ENCODE data around the gene HIRIP3. TPM values are rescaled to one million over a fixed set of nuclear protein-coding genes. Genes with fewer than 3 reads are reported as not detected.

The HIRIP3 gene
- total and polyA plus RNA-seq, 2 of the 4 experiments (the other 2 are of a cell fraction) = 5.0 to 10.5 TPM

GRCh38 chr16:29951625-29952365 is 43.6 kb downstream of the HIRIP3 start:
- Histone ChIP-seq H3K27ac (ENCODE audit: insufficient read depth, low read length) (no peak overlapping the region), H3K4me2 (ENCODE audit: low read depth, low read length) (no peak overlapping the region), H2BK15ac (ENCODE audit: low read depth, low read length) (no peak overlapping the region), H2BK120ac (ENCODE audit: low read depth, low read length) (no peak overlapping the region), H2AK9ac (replicated peaks; ENCODE audit: low read depth, low read length, poor library complexity) (no peak overlapping the region), H3K9ac (ENCODE audit: low read depth, low read length) (no peak overlapping the region), H3K56ac (ENCODE audit: extremely low read depth, insufficient read depth, low read length) (no peak overlapping the region), H3K36me3 (ENCODE audit: control insufficient read depth, insufficient read depth, low read length) (no peaks in the 10 kb centered on the region), H2AFZ (replicated peaks; ENCODE audit: low read length, poor library complexity) (peak overlapping the region; percentile 51), H3K9me3 (ENCODE audit: control insufficient read depth, insufficient read depth, low read length) (no peaks in the 10 kb centered on the region), H3K4me3 (ENCODE audit: insufficient read depth, low read depth, low read length) (no peak overlapping the region), H3K4me1 (ENCODE audit: control insufficient read depth, insufficient read depth, low read length) (no peaks in the 10 kb centered on the region), H3K4ac (ENCODE audit: low read depth, low read length) (no peak overlapping the region), H2BK20ac (ENCODE audit: low read depth, low read length) (no peak overlapping the region), H3K9me1 (ENCODE audit: insufficient read depth, low read length) (no peaks in the 10 kb centered on the region), H3K14ac (replicated peaks; ENCODE audit: low read depth, low read length) (no peak overlapping the region), H2BK5ac (ENCODE audit: low read depth, low read length, poor library complexity, severe bottlenecking) (no peak overlapping the region), H4K20me1 (ENCODE audit: insufficient read depth, low read length) (no peaks in the 10 kb centered on the region), H4K91ac (ENCODE audit: insufficient read depth, low read depth, low read length) (no peak overlapping the region), H2AK5ac (ENCODE audit: low read depth, low read length) (no peak overlapping the region), H3K79me1 (ENCODE audit: low read depth in 1 of 2, low read length in 2 of 2) (no peaks in the 10 kb centered on the region), H3K27me3 (ENCODE audit: control insufficient read depth, insufficient read depth, low read length) (no peaks in the 10 kb centered on the region), H3K23ac (ENCODE audit: low read depth, low read length) (no peak overlapping the region), H4K5ac (ENCODE audit: low read depth, low read length) (no peak overlapping the region), H3K18ac (ENCODE audit: low read depth, low read length) (no peak overlapping the region), H4K8ac (ENCODE audit: low read depth in 2 of 2, low read length in 2 of 2) (no peak overlapping the region)
- DNase-seq (no peak), ATAC-seq (ENCODE audit: low read depth) (no peak; the same call in 1 of the 2 replicates)
- 73% methylated on average over 7 of the region's 8 CpGs; no CpG with 5 or more reads in 1 of the 2 experiments for WGBS, 2 experiments (ENCODE audit: extremely low coverage in 2 of 2, insufficient read length in 1 of 2)
- TF ChIP-seq POLR2A (IDR thresholded peaks at IDR 0.05; ENCODE audit: low read depth, low read length) (no peak), CTCF (conservative IDR thresholded peaks at IDR 0.05; ENCODE audit: low read depth, low read length) (no peak), MAFK (IDR thresholded peaks at IDR 0.05; ENCODE audit: low read depth, low read length) (no peak), CEBPB (IDR thresholded peaks at IDR 0.05; ENCODE audit: low read depth, low read length) (no peak), ELK1 (IDR thresholded peaks at IDR 0.05; ENCODE audit: borderline replicate concordance, low read depth, low read length) (no peak), MAZ (IDR thresholded peaks at IDR 0.05; ENCODE audit: borderline replicate concordance, low read depth, low read length) (no peak), RAD21 (IDR thresholded peaks at IDR 0.05; ENCODE audit: low read length) (no peak)
- TF ChIP-seq, protein P1, sequence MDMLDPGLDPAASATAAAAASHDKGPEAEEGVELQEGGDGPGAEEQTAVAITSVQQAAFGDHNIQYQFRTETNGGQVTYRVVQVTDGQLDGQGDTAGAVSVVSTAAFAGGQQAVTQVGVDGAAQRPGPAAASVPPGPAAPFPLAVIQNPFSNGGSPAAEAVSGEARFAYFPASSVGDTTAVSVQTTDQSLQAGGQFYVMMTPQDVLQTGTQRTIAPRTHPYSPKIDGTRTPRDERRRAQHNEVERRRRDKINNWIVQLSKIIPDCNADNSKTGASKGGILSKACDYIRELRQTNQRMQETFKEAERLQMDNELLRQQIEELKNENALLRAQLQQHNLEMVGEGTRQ (IDR thresholded peaks at IDR 0.05; ENCODE audit: low read depth, low read length) = no peak
- dilution Hi-C loops (cut with HindIII; ENCODE audit: low sequenced_read_pairs, unreplicated experiment) = no loop called here
- no TSS peak for BruUV-seq (replicated peaks)
- POLR2A ChIA-PET (ENCODE audit: unreplicated experiment) = no interaction called here
- intact Hi-C loops (cut with micrococcal nuclease) = no loop called here
- CTCF ChIA-PET = no interaction called here
- in situ Hi-C loops (cut with MboI; ENCODE audit: low sequenced_read_pairs) = no loop called here
